D721Med (cell line): Measurements from ENCODE around the gene PSKH1.

Source experiments
- DNase-seq: peaks from one replicate; pipeline ENCODE4 v3.0.0; 2011; ENCODE audit warnings: low spot score; ENCODE audit not compliant: insufficient read length
- FAIRE-seq: peaks from 2 replicates; lab custom pipeline; 2011; peaks lifted over from hg19 to GRCh38; lab: Jason Lieb, UNC
- TF ChIP-seq, protein P1 (sequence below): IDR thresholded peaks from 2 replicates; pipeline ENCODE4 v1.5.1; 2012; ENCODE audit warnings: mild to moderate bottlenecking, control low read depth; ENCODE audit not compliant: insufficient read depth; ENCODE audit errors: missing control alignments

Gene PSKH1

DNA sequence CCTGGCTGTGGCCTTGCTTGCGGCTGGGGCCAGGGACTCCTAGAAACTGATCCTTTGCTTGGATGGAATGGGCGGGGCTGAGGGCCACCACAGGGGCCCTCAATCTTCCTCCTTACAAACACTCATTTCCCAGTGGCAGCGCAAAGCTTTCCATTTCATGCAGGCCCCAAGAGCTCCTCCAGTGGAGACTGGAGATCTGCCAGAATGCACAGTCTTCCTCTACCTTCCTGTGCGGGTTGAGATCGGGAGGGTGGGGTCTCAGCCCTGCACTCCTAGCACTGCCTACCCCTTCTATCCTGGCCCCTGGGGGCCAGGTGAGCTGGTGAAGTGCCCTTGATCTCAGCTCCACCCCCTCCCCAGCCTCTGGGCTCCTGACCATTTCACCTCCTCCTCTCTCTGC, 6.7 kb upstream of the PSKH1 start:
- TF ChIP-seq, protein P1, sequence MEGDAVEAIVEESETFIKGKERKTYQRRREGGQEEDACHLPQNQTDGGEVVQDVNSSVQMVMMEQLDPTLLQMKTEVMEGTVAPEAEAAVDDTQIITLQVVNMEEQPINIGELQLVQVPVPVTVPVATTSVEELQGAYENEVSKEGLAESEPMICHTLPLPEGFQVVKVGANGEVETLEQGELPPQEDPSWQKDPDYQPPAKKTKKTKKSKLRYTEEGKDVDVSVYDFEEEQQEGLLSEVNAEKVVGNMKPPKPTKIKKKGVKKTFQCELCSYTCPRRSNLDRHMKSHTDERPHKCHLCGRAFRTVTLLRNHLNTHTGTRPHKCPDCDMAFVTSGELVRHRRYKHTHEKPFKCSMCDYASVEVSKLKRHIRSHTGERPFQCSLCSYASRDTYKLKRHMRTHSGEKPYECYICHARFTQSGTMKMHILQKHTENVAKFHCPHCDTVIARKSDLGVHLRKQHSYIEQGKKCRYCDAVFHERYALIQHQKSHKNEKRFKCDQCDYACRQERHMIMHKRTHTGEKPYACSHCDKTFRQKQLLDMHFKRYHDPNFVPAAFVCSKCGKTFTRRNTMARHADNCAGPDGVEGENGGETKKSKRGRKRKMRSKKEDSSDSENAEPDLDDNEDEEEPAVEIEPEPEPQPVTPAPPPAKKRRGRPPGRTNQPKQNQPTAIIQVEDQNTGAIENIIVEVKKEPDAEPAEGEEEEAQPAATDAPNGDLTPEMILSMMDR, result no peak
- FAIRE-seq, result no peak
- DNase-seq, result no peak

- TF ChIP-seq, protein P1, result no peak
- DNase-seq (no peak), FAIRE-seq (no peak)
Measured at GRCh38 chr16:67888331-67888730, 4.7 kb upstream of the PSKH1 start.

GRCh38 chr16:67892375-67892774, 679 bp upstream of the PSKH1 start:
- TF ChIP-seq, protein P1, result no peak
- DNase-seq, result no peak
- FAIRE-seq, result no peak

GRCh38 chr16:67893743-67894399, 817 bp downstream of the PSKH1 start:
- TF ChIP-seq, protein P1, result no peak
- FAIRE-seq (no peak), DNase-seq (no peak)

DNA sequence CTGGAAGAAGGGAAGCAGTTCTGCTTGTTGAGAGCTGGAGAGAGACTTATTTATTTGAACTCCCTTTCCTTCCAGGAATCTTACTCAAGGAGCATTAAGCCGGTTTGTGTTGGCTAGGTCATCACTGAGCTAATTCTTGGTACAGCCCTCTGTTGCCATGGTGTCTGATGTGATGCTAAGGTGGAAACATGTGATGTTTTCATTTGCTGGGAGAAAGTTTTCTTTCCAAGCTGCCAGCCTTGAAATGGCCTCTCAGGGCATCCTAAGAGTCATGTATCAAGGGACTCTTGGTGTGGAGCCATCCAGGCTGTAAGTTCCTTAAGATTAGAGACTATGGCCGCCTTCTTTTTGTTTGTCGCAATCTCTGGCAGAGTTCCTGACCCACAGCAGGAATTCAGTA, 4.2 kb downstream of the PSKH1 start:
- DNase-seq, result no peak
- TF ChIP-seq, protein P1, result no peak
- FAIRE-seq, result no peak

- no peak for FAIRE-seq
- no peak for DNase-seq
- TF ChIP-seq, protein P1, result no peak
Measured at GRCh38 chr16:67901734-67902133, 8.7 kb downstream of the PSKH1 start.

GRCh38 chr16:67902831-67903230, 9.8 kb downstream of the PSKH1 start:
- no peak for DNase-seq
- TF ChIP-seq, protein P1, result no peak
- FAIRE-seq, result no peak
